ENCODE results near the gene RASL10A.

Gene RASL10A

GRCh38 chr22:29299136-29299900 lies 16.2 kb downstream of the RASL10A start:
- no peak for DNase-seq
- Histone ChIP-seq H3K36me3 (replicated peaks) (peaks cover 69% of the 10 kb centered on the region), H3K27ac (no peak overlapping the region), H3K27me3 (replicated peaks) (no peaks in the 10 kb centered on the region), H3K4me3 (ENCODE audit: low read depth, low read length) (no peak overlapping the region)
- TF ChIP-seq CTCF (IDR thresholded peaks at IDR 0.05; ENCODE audit: low read depth, low read length, missing control alignments): no peak
- in situ Hi-C loops (cut with HindIII; ENCODE audit: low pct_ligation_motif_present, low sequenced_read_pairs): no loop called here

GRCh38 chr22:29298641-29299040 lies 16.9 kb downstream of the RASL10A start:
- in situ Hi-C loops (cut with HindIII; ENCODE audit: low pct_ligation_motif_present, low sequenced_read_pairs): no loop called here
- H3K36me3 ChIP-seq (replicated peaks): peaks cover 76% of the 10 kb centered on the region
- H3K4me3 ChIP-seq (ENCODE audit: low read depth, low read length): no peak overlapping the region

GRCh38 chr22:29292379-29292778 lies 23.1 kb downstream of the RASL10A start:
- Histone ChIP-seq H3K27me3 (replicated peaks) (no peaks in the 10 kb centered on the region), H3K27ac (no peak overlapping the region), H3K36me3 (replicated peaks) (peaks cover 97% of the 10 kb centered on the region), H3K4me3 (ENCODE audit: low read depth, low read length) (no peak overlapping the region)
- DNase-seq: no peak
- TF ChIP-seq CTCF (IDR thresholded peaks at IDR 0.05; ENCODE audit: low read depth, low read length, missing control alignments): no peak
- in situ Hi-C loops (cut with HindIII; ENCODE audit: low pct_ligation_motif_present, low sequenced_read_pairs): no loop called here

More at GRCh38 chr22:29298641-29299040, 16.9 kb downstream of the RASL10A start:
- DNase-seq: no peak
- Histone ChIP-seq H3K27me3 (replicated peaks) (no peaks in the 10 kb centered on the region), H3K27ac (no peak overlapping the region)
- TF ChIP-seq CTCF (IDR thresholded peaks at IDR 0.05; ENCODE audit: low read depth, low read length, missing control alignments): no peak

- Histone ChIP-seq H3K27me3 (replicated peaks) (no peaks in the 10 kb centered on the region), H3K27ac (no peak overlapping the region), H3K36me3 (replicated peaks) (peaks cover 96% of the 10 kb centered on the region), H3K4me3 (ENCODE audit: low read depth, low read length) (no peak overlapping the region)
- in situ Hi-C loops (cut with HindIII; ENCODE audit: low pct_ligation_motif_present, low sequenced_read_pairs): no loop called here
- no peak for DNase-seq
- TF ChIP-seq CTCF (IDR thresholded peaks at IDR 0.05; ENCODE audit: low read depth, low read length, missing control alignments): no peak
Measured at GRCh38 chr22:29291215-29291614, 24.3 kb downstream of the RASL10A start.

- H3K36me3 ChIP-seq (replicated peaks): peaks cover 96% of the 10 kb centered on the region
- TF ChIP-seq CTCF (IDR thresholded peaks at IDR 0.05; ENCODE audit: low read depth, low read length, missing control alignments): no peak
- H3K27me3 ChIP-seq (replicated peaks): no peaks in the 10 kb centered on the region
- H3K4me3 ChIP-seq (ENCODE audit: low read depth, low read length): no peak overlapping the region
- DNase-seq: no peak
- H3K27ac ChIP-seq: no peak overlapping the region
- in situ Hi-C loops (cut with HindIII; ENCODE audit: low pct_ligation_motif_present, low sequenced_read_pairs): no loop called here
Measured at GRCh38 chr22:29290061-29290460, 25.4 kb downstream of the RASL10A start.

GRCh38 chr22:29288837-29289236 lies 26.7 kb downstream of the RASL10A start:
- H3K36me3 ChIP-seq (replicated peaks): peaks cover 94% of the 10 kb centered on the region
- H3K4me3 ChIP-seq (ENCODE audit: low read depth, low read length): no peak overlapping the region
- H3K27me3 ChIP-seq (replicated peaks): no peaks in the 10 kb centered on the region
- in situ Hi-C loops (cut with HindIII; ENCODE audit: low pct_ligation_motif_present, low sequenced_read_pairs): no loop called here
- no peak for DNase-seq
- no peak for TF ChIP-seq CTCF (IDR thresholded peaks at IDR 0.05; ENCODE audit: low read depth, low read length, missing control alignments)
- no peak overlapping the region for H3K27ac ChIP-seq

Data from brain microvascular endothelial cell (primary cell).